Skeletal muscle satellite cell (primary cell): ENCODE results near the gene SORCS2.

Experiments
- H3K27me3 ChIP-seq: 2 replicates; pipeline ENCODE4 v1.7.0; 2013; ENCODE audit warnings: low read length; ENCODE audit not compliant: control insufficient read depth, insufficient read depth
- H3K36me3 ChIP-seq: 2 replicates; pipeline ENCODE4 v1.7.0; 2013; ENCODE audit warnings: mild to moderate bottlenecking, control low read depth, low read length; ENCODE audit not compliant: insufficient read depth
- H3K4me1 ChIP-seq: 2 replicates; pipeline ENCODE4 v1.7.0; 2013; ENCODE audit warnings: low read length; ENCODE audit not compliant: control insufficient read depth, insufficient read depth
- H3K4me2 ChIP-seq: 2 replicates; pipeline ENCODE4 v1.7.0; 2013; ENCODE audit warnings: mild to moderate bottlenecking, low read length
- H3K4me3 ChIP-seq: 2 replicates; pipeline ENCODE4 v1.7.0; 2013; ENCODE audit warnings: low read length
- H3K9ac ChIP-seq: 2 replicates; pipeline ENCODE4 v1.7.0; 2013; ENCODE audit warnings: mild to moderate bottlenecking, low read depth, low read length, moderate library complexity
- H3K9me3 ChIP-seq: replicated peaks from 2 replicates; pipeline ENCODE4 v1.7.0; 2013; ENCODE audit warnings: mild to moderate bottlenecking, control low read depth, low read length

The SORCS2 gene

DNA sequence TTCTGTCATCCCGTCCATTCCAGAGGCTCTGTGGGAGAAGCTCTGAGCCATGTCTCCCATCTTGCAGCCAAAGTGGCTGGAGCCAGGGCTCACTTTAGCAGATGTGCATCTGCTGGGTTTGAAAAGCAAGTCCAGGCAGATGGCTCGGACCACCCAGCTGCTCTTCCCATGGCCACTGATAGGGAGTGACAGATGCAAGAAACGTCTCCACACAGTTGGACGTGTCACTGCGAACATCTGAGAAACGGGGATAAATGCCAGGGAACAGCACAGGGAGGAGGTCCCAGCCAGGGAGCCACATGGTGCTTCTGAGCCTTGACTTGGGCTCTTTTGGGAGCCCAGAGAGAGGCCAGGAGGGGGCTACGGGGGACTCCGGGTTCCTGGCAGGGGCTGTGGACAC lies 505.0 kb downstream of the SORCS2 start:
- H3K4me3 ChIP-seq: no peak overlapping the region
- no peak overlapping the region for H3K4me2 ChIP-seq
- peaks cover 33% of the 10 kb centered on the region for H3K27me3 ChIP-seq
- H3K4me1 ChIP-seq: no peaks in the 10 kb centered on the region
- no peaks in the 10 kb centered on the region for H3K9me3 ChIP-seq
- no peaks in the 10 kb centered on the region for H3K36me3 ChIP-seq
- H3K9ac ChIP-seq: no peak overlapping the region

GRCh38 chr4:7697821-7698220 lies 505.5 kb downstream of the SORCS2 start:
- Histone ChIP-seq H3K4me2 (no peak overlapping the region), H3K27me3 (peaks cover 31% of the 10 kb centered on the region), H3K9ac (no peak overlapping the region), H3K4me1 (no peaks in the 10 kb centered on the region), H3K4me3 (no peak overlapping the region), H3K36me3 (no peaks in the 10 kb centered on the region), H3K9me3 (no peaks in the 10 kb centered on the region)

DNA sequence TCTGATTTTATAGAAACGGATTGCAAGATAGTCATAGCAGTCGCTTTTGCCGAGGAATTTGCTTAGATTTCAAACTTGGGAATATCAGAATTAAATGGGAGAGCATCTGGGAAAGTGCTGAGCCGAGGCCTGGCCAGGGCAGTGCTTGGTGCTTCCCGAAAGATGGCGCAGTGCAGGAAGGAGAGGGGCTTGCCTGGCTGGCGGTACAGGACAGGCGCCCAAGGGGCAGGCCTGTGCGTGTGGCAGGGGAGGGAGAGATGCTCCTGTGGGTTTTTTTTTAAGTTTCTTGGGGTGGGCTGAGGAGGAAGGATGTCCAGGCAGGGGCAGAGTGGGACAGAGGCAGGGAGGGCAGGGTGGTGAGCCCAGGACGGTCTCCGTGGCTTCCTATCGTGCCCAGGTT lies 506.2 kb downstream of the SORCS2 start:
- Histone ChIP-seq H3K9me3 (no peaks in the 10 kb centered on the region), H3K27me3 (peaks cover 31% of the 10 kb centered on the region), H3K4me2 (no peak overlapping the region), H3K36me3 (no peaks in the 10 kb centered on the region), H3K9ac (no peak overlapping the region), H3K4me3 (no peak overlapping the region), H3K4me1 (no peaks in the 10 kb centered on the region)

DNA sequence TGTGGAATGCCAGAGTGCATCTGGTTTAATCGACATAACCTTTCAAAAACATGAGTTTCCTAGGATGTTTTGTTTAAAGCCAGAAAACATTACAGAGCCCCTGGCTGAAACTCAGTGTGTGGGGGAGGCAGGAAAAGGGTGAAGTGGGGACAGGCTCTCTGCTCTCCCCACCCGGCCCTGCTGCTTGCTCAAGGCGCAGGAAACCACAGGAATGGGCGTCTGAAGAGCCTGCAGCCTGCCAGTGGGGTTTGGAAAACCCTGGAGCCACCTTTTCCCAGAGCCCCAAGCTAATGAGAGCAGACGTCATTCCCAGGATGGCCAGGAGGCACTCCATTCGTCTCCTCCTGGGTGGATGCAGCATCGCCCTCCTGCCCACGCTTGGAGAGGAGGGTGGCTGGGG lies 506.7 kb downstream of the SORCS2 start:
- peaks cover 31% of the 10 kb centered on the region for H3K27me3 ChIP-seq
- H3K9me3 ChIP-seq: no peaks in the 10 kb centered on the region
- H3K4me2 ChIP-seq: no peak overlapping the region
- no peaks in the 10 kb centered on the region for H3K4me1 ChIP-seq
- H3K36me3 ChIP-seq: no peaks in the 10 kb centered on the region
- H3K9ac ChIP-seq: no peak overlapping the region
- H3K4me3 ChIP-seq: no peak overlapping the region

DNA sequence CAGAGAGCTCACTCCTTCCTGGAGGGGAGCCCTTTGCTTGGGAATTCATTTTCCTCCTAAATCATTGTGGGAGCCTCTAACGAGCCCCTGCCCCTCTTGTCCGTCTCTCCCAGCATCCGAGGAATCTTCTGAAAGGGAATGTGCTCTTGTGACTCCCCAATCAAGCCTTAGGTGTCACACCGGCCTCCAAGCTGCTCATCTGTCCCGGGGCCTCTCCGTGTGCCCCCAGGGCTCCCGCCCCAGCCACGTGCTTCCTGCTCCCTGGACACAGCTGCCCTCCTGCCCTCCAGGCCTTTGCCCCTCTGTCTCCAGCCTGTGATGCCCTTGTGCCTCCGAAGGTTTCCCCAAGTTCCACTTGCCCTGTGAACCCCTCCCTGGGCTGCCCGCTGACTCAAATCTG lies 507.5 kb downstream of the SORCS2 start:
- H3K9ac ChIP-seq: no peak overlapping the region
- peaks cover 31% of the 10 kb centered on the region for H3K27me3 ChIP-seq
- H3K4me2 ChIP-seq: no peak overlapping the region
- no peaks in the 10 kb centered on the region for H3K9me3 ChIP-seq
- no peak overlapping the region for H3K4me3 ChIP-seq
- H3K36me3 ChIP-seq: no peaks in the 10 kb centered on the region
- H3K4me1 ChIP-seq: no peaks in the 10 kb centered on the region

GRCh38 chr4:7700665-7701064 lies 508.3 kb downstream of the SORCS2 start:
- Histone ChIP-seq H3K4me1 (no peaks in the 10 kb centered on the region), H3K4me3 (no peak overlapping the region), H3K9me3 (no peaks in the 10 kb centered on the region), H3K4me2 (no peak overlapping the region), H3K9ac (no peak overlapping the region), H3K27me3 (peaks cover 36% of the 10 kb centered on the region), H3K36me3 (no peaks in the 10 kb centered on the region)

DNA sequence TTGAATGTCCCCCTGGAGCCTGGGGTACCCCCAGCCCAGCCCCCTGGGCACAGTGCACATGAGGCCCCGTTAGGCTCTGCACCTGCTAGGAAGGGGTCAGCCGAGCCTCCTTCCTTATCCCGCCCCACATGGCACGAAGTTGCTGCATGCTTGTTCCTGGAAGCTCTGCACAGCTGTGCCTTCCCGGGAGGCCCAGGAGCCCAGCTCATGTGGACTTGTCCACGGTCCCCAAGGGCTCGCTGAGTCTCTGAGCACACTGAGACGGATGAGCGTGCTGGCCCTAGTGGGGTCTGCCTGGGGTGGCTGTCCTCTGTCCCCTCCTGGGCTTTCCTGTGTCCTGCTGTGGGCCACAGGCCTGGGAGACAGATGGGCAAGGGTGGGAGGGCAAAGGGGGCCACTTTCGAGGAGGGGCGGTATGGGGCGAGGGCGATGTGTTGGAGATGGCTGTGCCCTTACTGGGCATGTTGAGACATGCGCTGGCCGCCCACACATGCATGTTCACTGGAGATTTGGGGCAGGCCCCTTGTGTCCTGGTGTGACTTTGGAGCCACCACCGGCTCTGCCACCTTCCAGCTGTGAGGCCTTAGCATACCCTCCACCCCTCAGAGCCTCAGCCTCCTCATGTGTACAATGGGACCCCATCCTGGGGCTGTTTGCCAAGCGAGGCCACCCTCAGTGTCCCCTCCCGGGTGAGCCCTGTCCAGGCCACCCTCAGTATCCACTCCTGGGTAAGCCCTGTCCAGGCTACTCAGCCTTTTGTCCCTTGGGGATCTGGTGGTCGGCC lies 509.7 kb downstream of the SORCS2 start:
- Histone ChIP-seq H3K36me3 (no peaks in the 10 kb centered on the region), H3K4me1 (no peaks in the 10 kb centered on the region), H3K4me3 (no peak overlapping the region), H3K27me3 (peaks cover 26% of the 10 kb centered on the region), H3K9ac (no peak overlapping the region), H3K9me3 (no peaks in the 10 kb centered on the region), H3K4me2 (no peak overlapping the region)

- Histone ChIP-seq H3K36me3 (no peaks in the 10 kb centered on the region), H3K4me3 (no peak overlapping the region), H3K9ac (no peak overlapping the region)
These were observed 511.4 kb downstream of the SORCS2 start for GRCh38 chr4:7703688-7704087.

DNA sequence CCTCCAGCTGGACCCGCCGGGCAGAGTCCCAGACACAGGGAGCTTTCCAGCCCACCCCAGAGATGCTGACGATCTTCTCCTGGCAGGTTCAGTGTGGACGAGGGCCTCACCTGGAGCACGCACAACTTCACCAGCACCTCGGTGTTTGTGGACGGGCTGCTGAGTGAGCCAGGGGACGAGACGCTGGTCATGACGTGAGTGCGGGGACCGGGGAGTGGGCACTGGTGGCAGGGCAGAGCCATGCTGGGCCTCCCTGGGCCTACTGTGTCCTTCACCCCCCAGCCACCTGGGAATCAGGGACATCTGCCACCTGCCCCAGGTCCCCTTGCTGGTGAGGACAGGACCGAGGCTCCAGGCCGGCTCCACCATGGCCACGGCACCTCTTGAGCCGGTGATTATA lies 511.8 kb downstream of the SORCS2 start:
- H3K27me3 ChIP-seq: peaks cover 18% of the 10 kb centered on the region
- no peaks in the 10 kb centered on the region for H3K9me3 ChIP-seq
- H3K4me1 ChIP-seq: no peaks in the 10 kb centered on the region
- H3K4me2 ChIP-seq: no peak overlapping the region
- H3K36me3 ChIP-seq: no peaks in the 10 kb centered on the region
- no peak overlapping the region for H3K4me3 ChIP-seq
- H3K9ac ChIP-seq: no peak overlapping the region

More at GRCh38 chr4:7703688-7704087, 511.4 kb downstream of the SORCS2 start:
- H3K27me3 ChIP-seq: peaks cover 16% of the 10 kb centered on the region
- H3K4me1 ChIP-seq: no peaks in the 10 kb centered on the region
- no peaks in the 10 kb centered on the region for H3K9me3 ChIP-seq
- H3K4me2 ChIP-seq: no peak overlapping the region

DNA sequence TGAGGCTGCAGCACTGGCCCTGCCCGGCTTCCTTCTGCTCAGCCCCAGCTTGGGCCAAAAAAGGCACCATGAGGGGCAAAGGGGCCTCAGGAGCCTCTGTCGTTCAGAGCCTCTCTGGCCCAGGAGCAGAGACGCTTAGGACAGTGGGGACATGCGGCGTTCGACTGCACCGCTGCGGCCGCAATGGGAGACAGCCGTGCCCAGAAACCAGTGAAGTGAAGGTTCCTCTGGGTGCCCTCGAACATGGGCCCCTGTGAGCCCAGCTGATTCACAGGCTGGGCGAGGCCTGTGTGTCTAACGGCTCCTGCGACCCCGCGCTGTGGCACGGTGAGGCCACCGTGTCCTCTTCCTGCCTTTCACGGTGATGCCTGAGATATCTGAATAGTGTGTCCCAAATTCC lies 512.3 kb downstream of the SORCS2 start:
- no peaks in the 10 kb centered on the region for H3K9me3 ChIP-seq
- H3K9ac ChIP-seq: no peak overlapping the region
- H3K4me1 ChIP-seq: no peaks in the 10 kb centered on the region
- no peaks in the 10 kb centered on the region for H3K36me3 ChIP-seq
- H3K4me2 ChIP-seq: no peak overlapping the region
- H3K4me3 ChIP-seq: no peak overlapping the region
- peaks cover 14% of the 10 kb centered on the region for H3K27me3 ChIP-seq

GRCh38 chr4:7705062-7705461 lies 512.7 kb downstream of the SORCS2 start:
- no peak overlapping the region for H3K4me2 ChIP-seq
- H3K27me3 ChIP-seq: peaks cover 11% of the 10 kb centered on the region

GRCh38 chr4:7705593-7705992 lies 513.3 kb downstream of the SORCS2 start:
- Histone ChIP-seq H3K4me1 (no peaks in the 10 kb centered on the region), H3K27me3 (peaks cover 9% of the 10 kb centered on the region), H3K9me3 (no peaks in the 10 kb centered on the region), H3K4me3 (no peak overlapping the region), H3K36me3 (no peaks in the 10 kb centered on the region), H3K4me2 (no peak overlapping the region), H3K9ac (no peak overlapping the region)

More at GRCh38 chr4:7705062-7705461, 512.7 kb downstream of the SORCS2 start:
- Histone ChIP-seq H3K9me3 (no peaks in the 10 kb centered on the region), H3K36me3 (no peaks in the 10 kb centered on the region), H3K9ac (no peak overlapping the region), H3K4me3 (no peak overlapping the region), H3K4me1 (no peaks in the 10 kb centered on the region)
